ENCODE measurements around the gene CLDN14. TPM values are rescaled to one million over a fixed set of nuclear protein-coding genes. Genes with fewer than 3 reads are reported as not detected.
A peak's percentile ranks its signal among the peaks of the same experiment; 100 is the strongest.

Gene CLDN14
- total RNA-seq (2014; rRNA removed): not detected in 2 replicates
- 0.27 TPM for polyA plus RNA-seq (2012)

- peak; percentile 42 for DNase-seq (ENCODE audit: low read depth)
Measured at GRCh38 chr21:36479415-36480402, at the start of gene CLDN14. CLDN14 (minus strand) TSS chr21:36480122; CDS start chr21:36461695, 18,427 bp downstream.

GRCh38 chr21:36528716-36529115, 48.8 kb upstream of the CLDN14 start:
- DNase-seq (ENCODE audit: low read depth): no peak

- DNase-seq (ENCODE audit: low read depth): no peak
Measured at GRCh38 chr21:36527317-36527716, 47.4 kb upstream of the CLDN14 start.

- DNase-seq (ENCODE audit: low read depth): no peak
Measured at GRCh38 chr21:36526104-36526503, 46.2 kb upstream of the CLDN14 start.

- DNase-seq (ENCODE audit: low read depth): no peak
Measured at GRCh38 chr21:36524477-36524876, 44.6 kb upstream of the CLDN14 start.

GRCh38 chr21:36522219-36522808, 42.4 kb upstream of the CLDN14 start:
- DNase-seq (ENCODE audit: low read depth): no peak

- DNase-seq (ENCODE audit: low read depth): no peak
Measured at GRCh38 chr21:36518883-36519492, 39.1 kb upstream of the CLDN14 start.

- DNase-seq (ENCODE audit: low read depth): no peak
Measured at GRCh38 chr21:36517366-36518075, 37.6 kb upstream of the CLDN14 start.

GRCh38 chr21:36516281-36516680, 36.4 kb upstream of the CLDN14 start:
- DNase-seq (ENCODE audit: low read depth): no peak

- DNase-seq (ENCODE audit: low read depth): no peak
Measured at GRCh38 chr21:36513430-36513829, 33.5 kb upstream of the CLDN14 start.

- DNase-seq (ENCODE audit: low read depth): no peak
Measured at GRCh38 chr21:36512971-36513370, 33.0 kb upstream of the CLDN14 start.

GRCh38 chr21:36511484-36512220, 31.7 kb upstream of the CLDN14 start:
- DNase-seq (ENCODE audit: low read depth): no peak

GRCh38 chr21:36510911-36511310, 31.0 kb upstream of the CLDN14 start:
- DNase-seq (ENCODE audit: low read depth): no peak

GRCh38 chr21:36509973-36510664, 30.2 kb upstream of the CLDN14 start:
- no peak for DNase-seq (ENCODE audit: low read depth)

GRCh38 chr21:36508948-36509347, 29.0 kb upstream of the CLDN14 start:
- no peak for DNase-seq (ENCODE audit: low read depth)

- no peak for DNase-seq (ENCODE audit: low read depth)
Measured at GRCh38 chr21:36507397-36508018, 27.6 kb upstream of the CLDN14 start.

- no peak for DNase-seq (ENCODE audit: low read depth)
Measured at GRCh38 chr21:36506482-36506881, 26.6 kb upstream of the CLDN14 start.

- peak; percentile 35 for DNase-seq (ENCODE audit: low read depth)
Measured at GRCh38 chr21:36504067-36505058, 24.4 kb upstream of the CLDN14 start.

- no peak for DNase-seq (ENCODE audit: low read depth)
Measured at GRCh38 chr21:36502365-36502764, 22.4 kb upstream of the CLDN14 start.
